Loucy (cell line): ENCODE results near the gene TOLLIP.

ENCODE experiments used
- CTCF ChIP-seq: fragments of 200-600 bp; sonication (generic); conservative IDR thresholded peaks from 2 replicates; pipeline ENCODE4 v1.5.1; 2014; ENCODE audit warnings: mild to moderate bottlenecking, antibody characterized with exemption, low read length
- EZH2phosphoT487 ChIP-seq: fragments of 200-600 bp; IDR thresholded peaks from 2 replicates; pipeline ENCODE4 v1.6.1; 2018; ENCODE audit warnings: antibody characterized with exemption, mild to moderate bottlenecking, moderate library complexity, borderline replicate concordance

- no peak for TF ChIP-seq CTCF
- no peak for TF ChIP-seq EZH2phosphoT487
These were observed 36.5 kb upstream of the TOLLIP start for GRCh38 chr11:1345737-1346513.
